IPS-15b (cell line): ENCODE measurements around the gene PLIN5.
"Not testable (repeated sequence)": the region's sequence is repeated elsewhere in the genome, so short reads cannot be mapped to it uniquely, and the experiment has no call there.

Source experiments
- H3K27me3 ChIP-seq: one replicate; pipeline ENCODE4 v1.6.1; 2013; ENCODE audit warnings: low read length; ENCODE audit not compliant: control insufficient read depth, insufficient read depth
- H3K36me3 ChIP-seq: one replicate; pipeline ENCODE4 v1.6.1; 2013; ENCODE audit warnings: low read length; ENCODE audit not compliant: control insufficient read depth, insufficient read depth
- H3K4me1 ChIP-seq: one replicate; pipeline ENCODE4 v1.6.1; 2013; ENCODE audit warnings: mild to moderate bottlenecking, low read length; ENCODE audit not compliant: control insufficient read depth, insufficient read depth
- H3K4me3 ChIP-seq: one replicate; pipeline ENCODE4 v1.5.1; 2013; ENCODE audit warnings: low read depth, low read length
- H3K9ac ChIP-seq: one replicate; pipeline ENCODE4 v1.6.1; 2013; ENCODE audit warnings: low read depth, mild to moderate bottlenecking, low read length
- H3K9me3 ChIP-seq: one replicate; pipeline ENCODE4 v1.6.1; 2013; ENCODE audit warnings: mild to moderate bottlenecking, low read length; ENCODE audit not compliant: control insufficient read depth, insufficient read depth

PLIN5 gene

DNA sequence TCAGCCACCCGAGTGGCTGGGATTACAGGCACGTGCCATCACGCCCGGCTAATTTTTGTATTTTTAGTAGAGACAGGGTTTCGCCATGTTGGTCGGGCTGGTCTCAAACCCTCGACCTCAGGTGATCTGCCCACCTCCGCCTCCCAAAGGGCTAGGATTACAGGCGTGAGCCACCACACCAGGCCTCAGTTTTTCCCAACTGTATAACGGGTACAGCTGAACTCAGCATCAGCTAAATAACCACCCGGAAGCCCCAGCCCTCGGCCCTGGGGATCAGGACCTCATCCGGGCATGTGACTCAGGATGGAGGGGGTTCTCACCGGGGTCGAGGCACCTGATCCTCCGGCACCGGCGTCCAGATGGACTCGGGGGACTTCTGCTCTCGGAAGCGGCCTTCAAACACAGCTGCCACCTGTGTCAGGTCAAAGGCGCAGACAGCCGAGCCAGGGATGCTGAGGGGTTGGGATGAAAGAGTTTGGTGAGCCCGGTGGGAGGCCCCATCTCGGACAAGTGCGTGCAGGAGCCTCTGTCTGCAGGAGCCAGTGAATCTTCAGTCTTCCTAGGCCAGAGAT lies 15.5 kb upstream of the PLIN5 start:
- Histone ChIP-seq H3K4me3 (no peak overlapping the region), H3K36me3 (peaks cover 59% of the 10 kb centered on the region), H3K9me3 (no peaks in the 10 kb centered on the region), H3K4me1 (no peaks in the 10 kb centered on the region), H3K27me3 (no peaks in the 10 kb centered on the region), H3K9ac (no peak overlapping the region)

DNA sequence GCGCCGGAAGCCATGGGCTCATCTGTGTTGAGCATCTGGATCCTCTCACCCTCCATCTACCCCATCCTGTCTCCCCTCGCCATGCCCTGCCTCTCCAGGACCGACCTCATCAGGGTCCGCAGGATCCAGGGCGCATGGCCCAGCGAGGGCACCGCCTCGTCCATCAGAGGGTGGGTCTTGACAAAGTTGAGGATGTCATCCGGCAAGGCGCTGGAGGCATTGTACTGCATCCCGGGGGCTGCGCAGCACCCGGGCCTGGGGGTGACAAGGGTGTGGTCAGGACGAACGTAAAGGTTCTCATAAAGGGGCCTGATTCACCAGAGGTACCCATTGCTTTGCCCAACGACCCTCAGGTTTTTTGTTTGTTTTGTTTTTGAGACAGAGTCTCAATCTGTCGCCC lies 15.0 kb upstream of the PLIN5 start:
- H3K9ac ChIP-seq: no peak overlapping the region
- peaks cover 54% of the 10 kb centered on the region for H3K36me3 ChIP-seq
- no peaks in the 10 kb centered on the region for H3K9me3 ChIP-seq
- H3K4me1 ChIP-seq: no peaks in the 10 kb centered on the region
- H3K4me3 ChIP-seq: no peak overlapping the region
- H3K27me3 ChIP-seq: no peaks in the 10 kb centered on the region

DNA sequence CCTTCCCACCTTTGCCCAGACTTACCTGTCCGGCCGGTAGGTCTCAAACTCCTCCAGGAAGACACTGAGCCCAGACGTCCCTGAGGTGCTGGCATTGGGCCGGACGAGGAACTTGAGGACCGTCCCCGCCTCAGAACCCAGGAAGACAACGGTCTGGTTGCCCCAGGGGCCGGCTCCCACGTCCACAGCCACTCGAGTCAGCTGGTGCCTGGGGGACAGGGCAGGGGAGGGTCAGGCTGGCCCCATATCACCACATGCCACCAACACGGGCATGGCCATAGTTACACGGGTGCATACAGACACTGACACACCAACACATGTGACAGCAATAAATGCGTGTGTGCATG lies 13.2 kb upstream of the PLIN5 start:
- H3K9me3 ChIP-seq: no peaks in the 10 kb centered on the region
- H3K4me1 ChIP-seq: no peaks in the 10 kb centered on the region
- H3K27me3 ChIP-seq: no peaks in the 10 kb centered on the region
- H3K4me3 ChIP-seq: no peak overlapping the region
- H3K36me3 ChIP-seq: peaks cover 40% of the 10 kb centered on the region
- no peak overlapping the region for H3K9ac ChIP-seq

DNA sequence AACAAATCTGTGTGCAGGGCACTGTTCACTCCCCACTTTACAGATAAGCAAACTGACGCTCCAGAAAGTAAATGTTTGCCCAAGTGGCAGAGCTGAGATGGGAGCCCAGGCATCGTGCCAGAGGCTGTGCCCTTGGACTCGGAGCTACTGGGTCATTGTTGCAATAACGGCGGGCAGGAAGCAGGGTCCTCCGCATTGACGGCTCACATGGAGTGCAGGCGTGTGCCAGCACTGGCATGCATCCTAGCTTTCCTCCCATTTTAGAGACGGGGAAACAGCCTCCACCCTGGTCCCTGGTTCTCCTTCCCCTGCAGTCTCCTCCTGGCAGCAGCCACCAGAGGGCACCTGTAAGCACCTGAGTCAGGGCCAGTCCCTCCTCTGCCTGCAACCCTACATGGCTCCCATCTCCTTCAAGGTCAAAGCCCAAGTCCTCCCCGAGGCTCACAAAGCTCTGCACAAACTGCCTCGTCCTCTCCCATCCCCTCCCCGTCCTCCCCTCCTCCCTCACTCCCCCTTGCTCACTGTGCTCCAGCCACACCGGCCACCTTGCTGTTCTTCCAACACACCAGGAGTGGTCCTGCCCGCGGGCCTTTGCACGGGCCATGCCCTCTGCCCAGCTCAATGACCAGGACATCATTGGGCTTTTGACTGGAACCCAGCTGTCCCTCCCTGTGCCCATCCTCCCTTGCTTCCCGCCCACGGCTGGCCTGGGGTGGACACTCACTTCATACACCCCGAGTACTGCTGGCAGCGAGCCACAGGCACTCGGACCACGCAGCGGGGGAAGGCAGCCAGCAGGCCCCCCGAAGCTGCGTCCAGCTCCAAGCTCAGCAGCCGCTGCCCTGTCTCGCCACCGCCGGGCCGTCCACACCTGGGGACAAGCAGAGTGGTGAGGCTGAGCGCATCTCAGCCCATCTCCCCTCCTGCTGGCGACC lies 12.5 kb upstream of the PLIN5 start:
- Histone ChIP-seq H3K9ac (no peak overlapping the region), H3K36me3 (peaks cover 34% of the 10 kb centered on the region), H3K4me1 (no peaks in the 10 kb centered on the region), H3K27me3 (no peaks in the 10 kb centered on the region), H3K4me3 (no peak overlapping the region), H3K9me3 (no peaks in the 10 kb centered on the region)

DNA sequence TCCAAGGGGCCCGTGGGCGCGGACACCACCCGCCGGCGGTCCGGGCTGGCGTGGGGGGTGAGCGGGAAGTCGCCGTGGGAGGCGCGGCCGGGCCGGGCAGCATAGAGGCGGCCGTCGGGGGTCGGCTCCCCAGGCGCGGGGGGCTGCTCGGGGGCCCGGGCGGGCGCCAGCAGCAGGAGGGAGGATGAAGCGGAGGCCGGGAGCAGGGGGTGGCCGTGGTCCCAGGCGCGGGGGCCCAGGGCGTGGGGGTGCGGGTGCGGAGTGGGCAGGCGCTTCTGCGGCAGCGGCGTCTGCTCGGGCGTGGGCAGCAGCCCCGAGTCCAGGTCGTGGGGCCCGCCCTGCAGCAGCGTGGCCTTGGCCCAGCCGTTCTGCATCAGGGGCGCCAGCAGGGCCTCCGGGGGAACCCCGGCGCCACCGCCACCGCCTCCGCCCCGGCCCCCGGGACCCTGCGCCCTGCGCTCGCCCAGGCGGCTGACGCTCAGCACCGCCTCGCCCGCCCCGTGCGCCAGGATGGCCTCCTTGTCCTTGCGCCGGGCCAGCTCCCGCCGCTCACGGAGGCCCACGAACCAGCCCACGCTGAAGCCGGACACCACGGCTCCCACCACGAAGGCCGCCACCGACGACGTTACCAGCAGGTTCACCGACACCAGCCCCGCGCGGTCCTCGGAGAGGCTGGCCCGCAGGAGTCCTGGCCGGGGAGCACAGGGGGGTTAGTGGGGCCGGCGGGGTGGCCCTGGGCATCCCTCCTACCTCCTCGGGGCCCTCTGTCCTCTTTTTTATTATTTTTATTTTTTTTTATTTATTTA lies 9.0 kb upstream of the PLIN5 start:
- H3K9me3 ChIP-seq: no peaks in the 10 kb centered on the region
- peaks cover 15% of the 10 kb centered on the region for H3K36me3 ChIP-seq
- H3K9ac ChIP-seq: no peak overlapping the region
- H3K4me1 ChIP-seq: peaks cover 2% of the 10 kb centered on the region
- no peak overlapping the region for H3K4me3 ChIP-seq
- no peaks in the 10 kb centered on the region for H3K27me3 ChIP-seq

DNA sequence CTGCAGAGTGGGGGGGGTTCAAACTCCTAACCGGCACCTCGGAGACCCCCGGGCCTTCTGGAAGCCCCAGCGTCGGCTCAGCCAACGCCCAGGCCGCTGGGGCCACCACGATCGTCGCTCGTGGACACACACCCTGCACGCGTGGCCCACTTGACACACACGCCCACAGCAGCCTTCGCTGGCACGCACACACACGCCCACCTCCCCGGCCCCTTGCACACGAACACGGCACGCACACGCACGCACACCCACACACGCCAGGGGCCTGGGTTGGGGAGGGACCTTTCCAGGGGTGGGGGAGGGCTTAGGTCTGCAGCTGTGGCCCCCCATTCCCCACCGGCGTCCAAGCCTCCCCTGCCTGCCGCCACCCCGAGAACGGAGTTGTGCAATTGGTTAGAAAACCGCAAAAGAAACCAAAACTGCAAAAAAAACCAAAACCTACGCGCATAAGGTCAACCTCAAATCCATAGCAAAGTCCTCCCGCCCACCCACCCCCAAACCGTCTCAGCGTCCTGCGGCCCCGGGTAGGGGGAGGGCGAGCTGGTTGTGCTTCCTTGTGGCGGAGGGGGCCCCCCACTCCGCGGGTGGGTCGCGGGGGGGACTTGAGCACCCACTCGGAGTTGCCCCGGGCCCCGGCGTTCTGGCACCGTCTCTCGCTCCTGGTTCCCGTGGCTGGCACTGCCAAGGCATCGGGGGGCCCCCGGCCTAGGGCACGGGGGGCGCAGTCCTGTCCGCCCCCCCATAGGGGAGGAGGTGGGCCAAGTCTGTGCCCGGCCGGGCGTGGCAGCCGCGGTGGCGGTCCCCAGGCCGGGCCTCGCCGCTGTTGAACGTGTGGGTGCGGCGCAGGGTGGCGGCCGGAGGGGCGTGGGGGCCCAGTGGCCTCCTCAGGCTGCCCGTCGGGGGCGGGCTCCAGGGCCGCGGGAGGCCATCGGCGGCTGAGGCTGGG lies 8.1 kb upstream of the PLIN5 start:
- H3K4me1 ChIP-seq: peaks cover 2% of the 10 kb centered on the region
- H3K9ac ChIP-seq: no peak overlapping the region
- no peaks in the 10 kb centered on the region for H3K27me3 ChIP-seq
- H3K36me3 ChIP-seq: peaks cover 6% of the 10 kb centered on the region
- no peaks in the 10 kb centered on the region for H3K9me3 ChIP-seq
- H3K4me3 ChIP-seq: no peak overlapping the region

DNA sequence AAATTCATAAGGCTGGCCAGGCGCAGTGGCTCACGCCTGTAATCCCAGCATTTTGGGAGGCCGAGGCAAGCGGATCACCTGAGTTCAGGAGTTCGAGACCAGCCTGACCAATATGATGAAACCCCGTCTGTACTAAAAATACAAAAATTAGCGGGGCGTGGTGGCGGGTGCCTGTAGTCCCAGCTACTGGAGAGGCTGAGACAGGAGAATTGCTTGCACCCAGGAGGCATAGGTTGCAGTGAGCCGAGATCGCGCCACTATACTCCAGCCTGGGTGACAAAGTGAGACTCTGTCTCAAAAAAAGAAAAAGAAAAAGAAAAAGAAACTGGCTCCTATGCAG lies 6.8 kb upstream of the PLIN5 start:
- H3K9ac ChIP-seq, H3K27me3 ChIP-seq, H3K36me3 ChIP-seq, H3K4me3 ChIP-seq, H3K4me1 ChIP-seq, H3K9me3 ChIP-seq: not testable (repeated sequence)

DNA sequence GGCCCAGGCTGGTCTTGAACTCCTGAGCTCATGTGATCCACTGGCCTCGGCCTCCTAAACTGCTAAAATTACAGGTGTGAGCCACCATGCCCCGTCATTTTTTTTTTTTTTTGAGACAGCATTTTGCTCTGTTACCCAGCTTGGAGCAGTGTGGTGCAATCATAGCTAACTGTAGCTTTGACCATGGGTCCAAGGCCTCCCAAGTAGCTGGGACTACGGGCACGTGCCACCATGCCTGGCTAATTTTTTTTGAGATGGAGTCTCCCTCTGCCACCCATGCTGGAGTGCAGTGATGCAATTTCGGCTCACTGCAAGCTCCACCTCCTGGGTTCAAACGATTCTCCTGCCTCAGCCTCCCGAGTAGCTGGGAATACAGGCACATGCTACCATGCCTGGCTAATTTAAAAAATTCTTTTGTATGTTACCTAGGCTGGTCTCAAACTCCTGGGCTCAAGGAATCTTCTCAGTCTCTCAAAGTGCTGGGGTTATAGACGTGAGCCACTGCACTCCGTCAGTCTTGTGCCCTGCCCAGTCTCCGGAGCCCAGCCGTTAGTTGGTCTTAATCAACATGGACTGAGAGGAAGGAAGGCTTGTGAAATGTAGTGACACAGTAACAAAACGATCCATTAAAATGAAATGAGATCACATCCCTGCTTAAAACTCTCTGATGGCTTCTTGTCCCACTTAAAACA lies 6.2 kb upstream of the PLIN5 start:
- no peak overlapping the region for H3K4me3 ChIP-seq

DNA sequence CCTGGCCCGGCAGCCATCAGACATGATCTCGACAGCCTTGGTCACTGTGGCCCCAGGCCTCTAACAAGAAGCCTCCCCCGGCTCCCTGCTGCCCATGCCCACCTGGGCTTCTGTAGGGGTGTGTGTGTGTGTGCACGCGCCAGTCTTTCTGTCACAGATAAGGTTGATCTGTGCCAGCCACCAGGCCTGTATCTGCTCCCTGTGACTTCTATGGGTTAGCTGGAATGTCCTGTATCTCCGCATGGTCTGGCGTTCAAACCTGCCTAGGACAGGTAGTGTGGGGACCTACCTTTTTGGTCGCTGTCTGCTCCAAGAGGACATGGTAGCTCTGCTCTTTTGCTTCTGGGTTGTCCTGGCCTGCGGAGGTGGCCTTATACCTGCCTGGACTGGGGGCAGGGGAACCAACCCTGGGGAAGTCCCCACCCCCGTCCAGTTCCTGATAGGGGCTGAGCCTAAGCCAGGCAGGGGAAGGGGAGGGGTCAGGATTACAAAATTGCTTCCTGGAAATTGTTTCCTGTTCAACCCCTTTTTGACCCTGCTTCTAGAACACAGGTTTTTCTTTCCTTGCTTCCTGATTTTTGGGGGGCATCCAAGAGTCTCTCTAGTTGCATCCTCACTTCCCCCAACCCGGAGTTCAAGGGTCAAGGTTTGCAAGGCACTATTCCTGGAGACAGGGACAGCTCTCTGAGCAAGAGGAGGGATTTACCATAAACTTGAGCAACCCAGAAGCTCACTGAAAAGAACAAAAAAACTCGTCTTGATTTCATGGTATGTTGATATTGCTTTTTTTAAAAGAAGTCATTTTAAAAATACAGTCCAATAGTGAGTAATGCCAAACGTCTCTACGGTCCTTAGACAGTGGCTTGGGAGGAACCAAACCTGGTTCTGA lies 4.9 kb upstream of the PLIN5 start, which contains the start of gene LRG1:
LRG1 (minus strand) TSS at position 344 of the 889 bp plus-strand sequence; CDS start at position 321, 23 bp downstream.
- no peak within 1 kb of the TSS for H3K9ac ChIP-seq

More for the DNA sequence above, 6.2 kb upstream of the PLIN5 start:
- Histone ChIP-seq H3K4me1 (peaks cover 2% of the 10 kb centered on the region), H3K27me3 (no peaks in the 10 kb centered on the region), H3K9ac (no peak overlapping the region), H3K9me3 (no peaks in the 10 kb centered on the region), H3K36me3 (no peaks in the 10 kb centered on the region)

DNA sequence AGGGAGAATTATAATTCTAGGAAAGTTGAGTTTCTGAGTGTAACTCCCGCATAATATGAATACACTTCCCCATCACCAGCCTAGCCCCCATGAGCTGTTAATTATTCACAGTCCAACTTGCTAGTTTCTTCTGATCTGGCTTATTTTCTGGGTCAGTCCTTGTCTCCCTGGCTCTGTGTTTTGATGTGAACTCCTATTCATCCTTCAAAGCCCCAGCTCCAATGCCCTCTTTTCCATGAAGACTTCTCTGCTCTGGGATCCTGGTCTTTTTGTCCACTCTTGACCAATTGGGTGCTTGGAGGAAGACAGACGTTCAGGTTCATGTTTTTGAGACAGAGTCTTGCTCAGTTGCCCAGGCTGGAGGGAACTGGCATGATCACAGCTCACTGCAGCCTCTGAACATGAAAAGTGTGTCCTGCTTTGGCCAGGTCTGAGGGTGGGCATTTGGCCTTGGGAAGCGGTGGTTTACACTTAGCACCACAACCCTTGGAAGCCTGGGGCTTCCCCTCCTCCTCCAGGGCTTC lies 4.2 kb upstream of the PLIN5 start:
- H3K4me1 ChIP-seq: peaks cover 2% of the 10 kb centered on the region
- H3K4me3 ChIP-seq: no peak overlapping the region

More for the DNA sequence above, 4.9 kb upstream of the PLIN5 start, which contains the start of gene LRG1:
- Histone ChIP-seq H3K36me3 (no peaks in the 10 kb centered on the region), H3K9me3 (no peaks in the 10 kb centered on the region), H3K27me3 (no peaks in the 10 kb centered on the region), H3K4me1 (peaks cover 2% of the 10 kb centered on the region), H3K4me3 (no peak within 1 kb of the TSS)

More for the DNA sequence above, 4.2 kb upstream of the PLIN5 start:
- H3K27me3 ChIP-seq: peaks cover 3% of the 10 kb centered on the region
- H3K9me3 ChIP-seq: no peaks in the 10 kb centered on the region
- no peak overlapping the region for H3K9ac ChIP-seq
- no peaks in the 10 kb centered on the region for H3K36me3 ChIP-seq
